HAP-1 (cell line): ENCODE measurements around the gene FAT2.

Source experiments
- DNase-seq, 2 experiments: peaks; one replicate each; pipeline ENCODE4 v3.0.0-alpha.2; 2016 to 2020; ENCODE audit warnings: low spot score in 2 of 2
- H3K27me3 ChIP-seq: fragments of 250-450 bp; sonication (Bioruptor Pico); 2 replicates; pipeline ENCODE4 v1.5.1; 2020; ENCODE audit warnings: low read depth, mild to moderate bottlenecking, moderate library complexity
- H3K36me3 ChIP-seq: fragments of 250-450 bp; sonication (Bioruptor Pico); replicated peaks from 2 replicates; pipeline ENCODE4 v1.5.1; 2020; ENCODE audit warnings: mild to moderate bottlenecking
- H3K4me1 ChIP-seq: fragments of 250-450 bp; sonication (Bioruptor Pico); 2 replicates; pipeline ENCODE4 v1.5.1; 2020; ENCODE audit warnings: mild to moderate bottlenecking
- H3K4me3 ChIP-seq: fragments of 250-450 bp; sonication (Bioruptor Pico); 2 replicates; pipeline ENCODE4 v1.5.1; 2020; ENCODE audit warnings: mild to moderate bottlenecking, moderate library complexity
- H3K9me3 ChIP-seq: fragments of 250-450 bp; sonication (Bioruptor Pico); 2 replicates; pipeline ENCODE4 v1.5.1; 2020; ENCODE audit warnings: mild to moderate bottlenecking, moderate library complexity
- in situ Hi-C: fragments of 300-500 bp; cut with MboI; formaldehyde crosslinking; loops from 3 replicates; pipeline ENCODE4 v1.14.3; 2020; ENCODE audit warnings: low sequenced_read_pairs, inconsistent platforms, mixed read lengths

The FAT2 gene

GRCh38 chr5:151549713-151550112 is 41.4 kb downstream of the FAT2 start:
- Histone ChIP-seq H3K4me3 (no peak overlapping the region), H3K9me3 (no peaks in the 10 kb centered on the region), H3K36me3 (no peaks in the 10 kb centered on the region), H3K27me3 (peaks cover 4% of the 10 kb centered on the region; the same call in 1 of the 2 replicates), H3K4me1 (no peaks in the 10 kb centered on the region)
- DNase-seq: no peak
- in situ Hi-C loops: no loop called here

- no peaks in the 10 kb centered on the region for H3K36me3 ChIP-seq
- in situ Hi-C loops: no loop called here
- H3K4me1 ChIP-seq: no peaks in the 10 kb centered on the region
- no peak overlapping the region for H3K4me3 ChIP-seq
- DNase-seq: no peak
- H3K9me3 ChIP-seq: no peaks in the 10 kb centered on the region
- H3K27me3 ChIP-seq: peaks cover 4% of the 10 kb centered on the region; the same call in 1 of the 2 replicates
These were observed 43.8 kb downstream of the FAT2 start for GRCh38 chr5:151547364-151547763.

- H3K4me3 ChIP-seq: no peak overlapping the region
- peaks cover 2% of the 10 kb centered on the region; the same call in 1 of the 2 replicates for H3K27me3 ChIP-seq
- in situ Hi-C loops: no loop called here
- H3K36me3 ChIP-seq: no peaks in the 10 kb centered on the region
- DNase-seq: no peak
- H3K9me3 ChIP-seq: no peaks in the 10 kb centered on the region
- no peaks in the 10 kb centered on the region for H3K4me1 ChIP-seq
These were observed 49.6 kb downstream of the FAT2 start for GRCh38 chr5:151541571-151541970.
